ENCODE measurements around the gene TAF1L.

Gene TAF1L

GRCh38 chr9:32590898-32591297, 44.6 kb downstream of the TAF1L start:
- DNase-seq (ENCODE audit: low read depth), result no peak

- DNase-seq (ENCODE audit: low read depth), result no peak
Measured at GRCh38 chr9:32590476-32590875, 45.0 kb downstream of the TAF1L start.

GRCh38 chr9:32589083-32589723, 46.3 kb downstream of the TAF1L start:
- DNase-seq (ENCODE audit: low read depth), result no peak

- no peak for DNase-seq (ENCODE audit: low read depth)
Measured at GRCh38 chr9:32587901-32588300, 47.6 kb downstream of the TAF1L start.

GRCh38 chr9:32584784-32585183, 50.7 kb downstream of the TAF1L start:
- no peak for DNase-seq (ENCODE audit: low read depth)

GRCh38 chr9:32581512-32582143, 53.8 kb downstream of the TAF1L start:
- no peak for DNase-seq (ENCODE audit: low read depth)

- no peak for DNase-seq (ENCODE audit: low read depth)
Measured at GRCh38 chr9:32580631-32581300, 54.7 kb downstream of the TAF1L start.

- DNase-seq (ENCODE audit: low read depth), result peak; percentile 60
Measured at GRCh38 chr9:32579706-32580331, 55.6 kb downstream of the TAF1L start.

Data from activated T-cell treated with anti-CD3 and anti-CD28 coated beads for 48 hours (primary cell).